ENCODE data around the gene DPEP3.

DPEP3 gene

GRCh38 chr16:67990018-67990386 lies 9.7 kb upstream of the DPEP3 start:
- TF ChIP-seq SIN3A (IDR thresholded peaks at IDR 0.05; ENCODE audit: borderline replicate concordance, insufficient read depth, low read length) (no peak), FOXP2 (optimal IDR thresholded peaks at IDR 0.05; ENCODE audit: borderline replicate concordance, extremely low read depth, extremely low read length, insufficient read depth) (no peak), POLR2AphosphoS5 (IDR thresholded peaks at IDR 0.05; ENCODE audit: low read depth, low read length) (no peak), TAF1 (IDR thresholded peaks at IDR 0.05; ENCODE audit: borderline replicate concordance, insufficient read depth, low read length) (no peak)
- TF ChIP-seq, protein P1, sequence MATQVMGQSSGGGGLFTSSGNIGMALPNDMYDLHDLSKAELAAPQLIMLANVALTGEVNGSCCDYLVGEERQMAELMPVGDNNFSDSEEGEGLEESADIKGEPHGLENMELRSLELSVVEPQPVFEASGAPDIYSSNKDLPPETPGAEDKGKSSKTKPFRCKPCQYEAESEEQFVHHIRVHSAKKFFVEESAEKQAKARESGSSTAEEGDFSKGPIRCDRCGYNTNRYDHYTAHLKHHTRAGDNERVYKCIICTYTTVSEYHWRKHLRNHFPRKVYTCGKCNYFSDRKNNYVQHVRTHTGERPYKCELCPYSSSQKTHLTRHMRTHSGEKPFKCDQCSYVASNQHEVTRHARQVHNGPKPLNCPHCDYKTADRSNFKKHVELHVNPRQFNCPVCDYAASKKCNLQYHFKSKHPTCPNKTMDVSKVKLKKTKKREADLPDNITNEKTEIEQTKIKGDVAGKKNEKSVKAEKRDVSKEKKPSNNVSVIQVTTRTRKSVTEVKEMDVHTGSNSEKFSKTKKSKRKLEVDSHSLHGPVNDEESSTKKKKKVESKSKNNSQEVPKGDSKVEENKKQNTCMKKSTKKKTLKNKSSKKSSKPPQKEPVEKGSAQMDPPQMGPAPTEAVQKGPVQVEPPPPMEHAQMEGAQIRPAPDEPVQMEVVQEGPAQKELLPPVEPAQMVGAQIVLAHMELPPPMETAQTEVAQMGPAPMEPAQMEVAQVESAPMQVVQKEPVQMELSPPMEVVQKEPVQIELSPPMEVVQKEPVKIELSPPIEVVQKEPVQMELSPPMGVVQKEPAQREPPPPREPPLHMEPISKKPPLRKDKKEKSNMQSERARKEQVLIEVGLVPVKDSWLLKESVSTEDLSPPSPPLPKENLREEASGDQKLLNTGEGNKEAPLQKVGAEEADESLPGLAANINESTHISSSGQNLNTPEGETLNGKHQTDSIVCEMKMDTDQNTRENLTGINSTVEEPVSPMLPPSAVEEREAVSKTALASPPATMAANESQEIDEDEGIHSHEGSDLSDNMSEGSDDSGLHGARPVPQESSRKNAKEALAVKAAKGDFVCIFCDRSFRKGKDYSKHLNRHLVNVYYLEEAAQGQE (IDR thresholded peaks at IDR 0.05; ENCODE audit: insufficient read depth in 1 of 2, low read depth in 2 of 2, low read length in 2 of 2), result no peak

DNA sequence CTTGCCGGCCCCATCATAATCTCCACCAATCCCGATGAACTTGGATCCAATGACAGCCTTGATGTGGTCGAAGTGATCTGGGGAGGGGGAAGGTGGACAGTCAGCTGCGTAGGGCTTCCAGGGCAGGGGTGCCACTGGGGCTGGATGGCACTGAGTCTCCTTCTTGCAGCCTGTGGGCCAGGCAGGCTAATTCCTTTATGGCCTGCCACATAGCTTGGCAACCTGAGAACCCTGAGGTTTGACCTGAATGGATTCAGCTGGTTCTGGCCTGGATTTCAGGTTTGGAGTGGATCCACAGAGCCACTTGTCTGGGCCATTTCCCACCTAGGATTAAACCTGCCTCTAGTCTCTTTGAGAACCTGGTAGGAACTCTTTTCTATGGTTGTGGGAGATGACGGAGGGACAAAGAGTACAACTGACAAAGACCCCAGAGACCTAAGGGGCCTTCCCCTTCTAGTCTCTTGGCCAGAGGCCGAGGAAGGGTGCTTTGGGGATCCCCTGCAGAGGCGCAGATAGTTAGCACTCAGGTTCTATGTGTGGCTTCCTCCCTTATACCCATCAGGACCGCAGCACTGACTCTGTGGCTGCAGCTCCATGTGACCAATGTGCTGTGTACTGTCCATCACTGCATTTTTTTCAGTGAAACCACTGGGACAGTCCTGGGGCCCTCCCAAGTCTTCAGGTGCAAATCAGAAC lies 9.2 kb upstream of the DPEP3 start:
- TF ChIP-seq FOXP2 (optimal IDR thresholded peaks at IDR 0.05; ENCODE audit: borderline replicate concordance, extremely low read depth, extremely low read length, insufficient read depth), result no peak

- TF ChIP-seq, protein P1 (IDR thresholded peaks at IDR 0.05; ENCODE audit: insufficient read depth in 1 of 2, low read depth in 2 of 2, low read length in 2 of 2), result no peak
- TF ChIP-seq TAF1 (IDR thresholded peaks at IDR 0.05; ENCODE audit: borderline replicate concordance, insufficient read depth, low read length) (no peak), SIN3A (IDR thresholded peaks at IDR 0.05; ENCODE audit: borderline replicate concordance, insufficient read depth, low read length) (no peak), POLR2AphosphoS5 (IDR thresholded peaks at IDR 0.05; ENCODE audit: low read depth, low read length) (no peak), FOXP2 (optimal IDR thresholded peaks at IDR 0.05; ENCODE audit: borderline replicate concordance, extremely low read depth, extremely low read length, insufficient read depth) (no peak)
Observed at GRCh38 chr16:67988675-67989074, 8.4 kb upstream of the DPEP3 start.

GRCh38 chr16:67987460-67988160 lies 7.3 kb upstream of the DPEP3 start:
- TF ChIP-seq, protein P1 (IDR thresholded peaks at IDR 0.05; ENCODE audit: insufficient read depth in 1 of 2, low read depth in 2 of 2, low read length in 2 of 2), result no peak
- TF ChIP-seq POLR2AphosphoS5 (IDR thresholded peaks at IDR 0.05; ENCODE audit: low read depth, low read length), result no peak

DNA sequence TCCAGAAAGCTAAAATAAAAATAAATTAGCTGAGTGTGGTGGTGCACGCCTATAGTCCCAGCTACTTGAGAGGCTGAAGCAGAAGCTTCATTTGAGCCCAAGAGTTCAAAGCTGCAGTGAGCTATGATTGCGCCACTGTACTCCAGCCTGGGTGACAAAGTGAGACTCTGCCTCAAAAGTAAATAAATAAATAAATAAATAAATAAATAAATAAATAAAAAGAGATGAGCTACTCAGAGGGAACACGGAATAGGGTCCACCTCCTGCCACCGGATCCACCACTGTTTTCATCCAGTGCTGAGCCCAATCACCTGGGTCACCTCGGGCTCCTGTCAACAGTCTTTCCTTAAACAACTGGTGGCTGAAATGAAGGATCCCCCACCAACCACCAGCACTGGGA lies 6.7 kb upstream of the DPEP3 start:
- TF ChIP-seq TAF1 (IDR thresholded peaks at IDR 0.05; ENCODE audit: borderline replicate concordance, insufficient read depth, low read length), result no peak
- TF ChIP-seq, protein P1 (IDR thresholded peaks at IDR 0.05; ENCODE audit: insufficient read depth in 1 of 2, low read depth in 2 of 2, low read length in 2 of 2), result no peak
